ENCODE results near the gene VAMP3. TPM values are rescaled to one million over a fixed set of nuclear protein-coding genes. Genes with fewer than 3 reads are reported as not detected.

Gene VAMP3
- total and polyA plus RNA-seq, 9 of the 15 experiments (the other 6 are each of a cell fraction or from before 2014, with no cell fraction given): 27.1 to 71.3 (median 47.5) TPM

DNA sequence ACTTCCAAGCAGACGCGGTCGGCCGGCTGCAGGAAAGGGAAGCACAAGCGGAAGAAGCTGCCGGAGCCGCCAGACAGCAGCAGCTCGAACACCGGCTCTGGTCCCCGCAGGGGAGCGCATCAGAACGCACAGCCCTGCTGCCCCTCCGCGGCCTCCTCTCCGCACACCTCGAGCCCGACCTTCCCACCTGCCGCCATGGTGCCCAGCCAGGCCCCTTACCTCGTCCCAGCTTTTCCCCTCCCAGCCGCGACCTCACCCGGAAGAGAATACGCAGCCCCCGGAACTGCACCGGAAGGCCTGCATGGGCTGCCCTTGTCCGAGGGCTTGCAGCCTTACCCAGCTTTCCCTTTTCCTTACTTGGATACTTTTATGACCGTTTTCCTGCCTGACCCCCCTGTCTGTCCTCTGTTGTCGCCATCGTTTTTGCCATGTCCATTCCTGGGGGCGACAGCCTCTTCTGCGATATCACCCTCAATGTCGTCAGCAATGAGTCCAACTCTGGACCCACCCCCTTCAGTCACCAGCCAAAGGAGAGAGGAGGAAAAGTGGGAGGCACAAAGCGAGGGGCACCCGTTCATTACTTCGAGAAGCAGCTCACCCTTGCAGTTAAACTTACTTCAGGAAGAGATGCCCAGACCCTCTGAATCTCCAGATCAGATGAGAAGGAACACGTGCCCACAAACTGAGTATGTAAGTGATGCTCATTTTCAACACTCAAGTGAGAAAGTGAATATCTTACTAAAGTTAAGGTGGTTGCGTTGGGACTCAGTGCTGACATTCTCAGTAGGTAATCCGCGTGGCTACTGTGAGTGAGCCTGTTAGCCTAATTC is 56.2 kb downstream of the VAMP3 start (continued):
- TF ChIP-seq, protein P1, sequence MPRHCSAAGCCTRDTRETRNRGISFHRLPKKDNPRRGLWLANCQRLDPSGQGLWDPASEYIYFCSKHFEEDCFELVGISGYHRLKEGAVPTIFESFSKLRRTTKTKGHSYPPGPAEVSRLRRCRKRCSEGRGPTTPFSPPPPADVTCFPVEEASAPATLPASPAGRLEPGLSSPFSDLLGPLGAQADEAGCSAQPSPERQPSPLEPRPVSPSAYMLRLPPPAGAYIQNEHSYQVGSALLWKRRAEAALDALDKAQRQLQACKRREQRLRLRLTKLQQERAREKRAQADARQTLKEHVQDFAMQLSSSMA (CRISPR knock-in tag; IDR thresholded peaks at IDR 0.05): no peak
- TF ChIP-seq, protein P2, sequence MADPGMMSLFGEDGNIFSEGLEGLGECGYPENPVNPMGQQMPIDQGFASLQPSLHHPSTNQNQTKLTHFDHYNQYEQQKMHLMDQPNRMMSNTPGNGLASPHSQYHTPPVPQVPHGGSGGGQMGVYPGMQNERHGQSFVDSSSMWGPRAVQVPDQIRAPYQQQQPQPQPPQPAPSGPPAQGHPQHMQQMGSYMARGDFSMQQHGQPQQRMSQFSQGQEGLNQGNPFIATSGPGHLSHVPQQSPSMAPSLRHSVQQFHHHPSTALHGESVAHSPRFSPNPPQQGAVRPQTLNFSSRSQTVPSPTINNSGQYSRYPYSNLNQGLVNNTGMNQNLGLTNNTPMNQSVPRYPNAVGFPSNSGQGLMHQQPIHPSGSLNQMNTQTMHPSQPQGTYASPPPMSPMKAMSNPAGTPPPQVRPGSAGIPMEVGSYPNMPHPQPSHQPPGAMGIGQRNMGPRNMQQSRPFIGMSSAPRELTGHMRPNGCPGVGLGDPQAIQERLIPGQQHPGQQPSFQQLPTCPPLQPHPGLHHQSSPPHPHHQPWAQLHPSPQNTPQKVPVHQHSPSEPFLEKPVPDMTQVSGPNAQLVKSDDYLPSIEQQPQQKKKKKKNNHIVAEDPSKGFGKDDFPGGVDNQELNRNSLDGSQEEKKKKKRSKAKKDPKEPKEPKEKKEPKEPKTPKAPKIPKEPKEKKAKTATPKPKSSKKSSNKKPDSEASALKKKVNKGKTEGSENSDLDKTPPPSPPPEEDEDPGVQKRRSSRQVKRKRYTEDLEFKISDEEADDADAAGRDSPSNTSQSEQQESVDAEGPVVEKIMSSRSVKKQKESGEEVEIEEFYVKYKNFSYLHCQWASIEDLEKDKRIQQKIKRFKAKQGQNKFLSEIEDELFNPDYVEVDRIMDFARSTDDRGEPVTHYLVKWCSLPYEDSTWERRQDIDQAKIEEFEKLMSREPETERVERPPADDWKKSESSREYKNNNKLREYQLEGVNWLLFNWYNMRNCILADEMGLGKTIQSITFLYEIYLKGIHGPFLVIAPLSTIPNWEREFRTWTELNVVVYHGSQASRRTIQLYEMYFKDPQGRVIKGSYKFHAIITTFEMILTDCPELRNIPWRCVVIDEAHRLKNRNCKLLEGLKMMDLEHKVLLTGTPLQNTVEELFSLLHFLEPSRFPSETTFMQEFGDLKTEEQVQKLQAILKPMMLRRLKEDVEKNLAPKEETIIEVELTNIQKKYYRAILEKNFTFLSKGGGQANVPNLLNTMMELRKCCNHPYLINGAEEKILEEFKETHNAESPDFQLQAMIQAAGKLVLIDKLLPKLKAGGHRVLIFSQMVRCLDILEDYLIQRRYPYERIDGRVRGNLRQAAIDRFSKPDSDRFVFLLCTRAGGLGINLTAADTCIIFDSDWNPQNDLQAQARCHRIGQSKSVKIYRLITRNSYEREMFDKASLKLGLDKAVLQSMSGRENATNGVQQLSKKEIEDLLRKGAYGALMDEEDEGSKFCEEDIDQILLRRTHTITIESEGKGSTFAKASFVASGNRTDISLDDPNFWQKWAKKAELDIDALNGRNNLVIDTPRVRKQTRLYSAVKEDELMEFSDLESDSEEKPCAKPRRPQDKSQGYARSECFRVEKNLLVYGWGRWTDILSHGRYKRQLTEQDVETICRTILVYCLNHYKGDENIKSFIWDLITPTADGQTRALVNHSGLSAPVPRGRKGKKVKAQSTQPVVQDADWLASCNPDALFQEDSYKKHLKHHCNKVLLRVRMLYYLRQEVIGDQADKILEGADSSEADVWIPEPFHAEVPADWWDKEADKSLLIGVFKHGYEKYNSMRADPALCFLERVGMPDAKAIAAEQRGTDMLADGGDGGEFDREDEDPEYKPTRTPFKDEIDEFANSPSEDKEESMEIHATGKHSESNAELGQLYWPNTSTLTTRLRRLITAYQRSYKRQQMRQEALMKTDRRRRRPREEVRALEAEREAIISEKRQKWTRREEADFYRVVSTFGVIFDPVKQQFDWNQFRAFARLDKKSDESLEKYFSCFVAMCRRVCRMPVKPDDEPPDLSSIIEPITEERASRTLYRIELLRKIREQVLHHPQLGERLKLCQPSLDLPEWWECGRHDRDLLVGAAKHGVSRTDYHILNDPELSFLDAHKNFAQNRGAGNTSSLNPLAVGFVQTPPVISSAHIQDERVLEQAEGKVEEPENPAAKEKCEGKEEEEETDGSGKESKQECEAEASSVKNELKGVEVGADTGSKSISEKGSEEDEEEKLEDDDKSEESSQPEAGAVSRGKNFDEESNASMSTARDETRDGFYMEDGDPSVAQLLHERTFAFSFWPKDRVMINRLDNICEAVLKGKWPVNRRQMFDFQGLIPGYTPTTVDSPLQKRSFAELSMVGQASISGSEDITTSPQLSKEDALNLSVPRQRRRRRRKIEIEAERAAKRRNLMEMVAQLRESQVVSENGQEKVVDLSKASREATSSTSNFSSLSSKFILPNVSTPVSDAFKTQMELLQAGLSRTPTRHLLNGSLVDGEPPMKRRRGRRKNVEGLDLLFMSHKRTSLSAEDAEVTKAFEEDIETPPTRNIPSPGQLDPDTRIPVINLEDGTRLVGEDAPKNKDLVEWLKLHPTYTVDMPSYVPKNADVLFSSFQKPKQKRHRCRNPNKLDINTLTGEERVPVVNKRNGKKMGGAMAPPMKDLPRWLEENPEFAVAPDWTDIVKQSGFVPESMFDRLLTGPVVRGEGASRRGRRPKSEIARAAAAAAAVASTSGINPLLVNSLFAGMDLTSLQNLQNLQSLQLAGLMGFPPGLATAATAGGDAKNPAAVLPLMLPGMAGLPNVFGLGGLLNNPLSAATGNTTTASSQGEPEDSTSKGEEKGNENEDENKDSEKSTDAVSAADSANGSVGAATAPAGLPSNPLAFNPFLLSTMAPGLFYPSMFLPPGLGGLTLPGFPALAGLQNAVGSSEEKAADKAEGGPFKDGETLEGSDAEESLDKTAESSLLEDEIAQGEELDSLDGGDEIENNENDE (IDR thresholded peaks at IDR 0.05; ENCODE audit: low read depth, low read length): no peak
- peak; percentile 82 for TF ChIP-seq ATF7 (IDR thresholded peaks at IDR 0.05)
- no peak for TF ChIP-seq FOS (IDR thresholded peaks at IDR 0.05; ENCODE audit: extremely low read depth, insufficient read length)
- no peak for TF ChIP-seq POLR2AphosphoS2 (IDR thresholded peaks at IDR 0.05; ENCODE audit: low read length)
- TF ChIP-seq ARHGAP35 (IDR thresholded peaks at IDR 0.05; ENCODE audit: partially characterized antibody): no peak
- TF ChIP-seq SRSF1 (IDR thresholded peaks at IDR 0.05; ENCODE audit: low read depth, low read length): no peak
- TF ChIP-seq ZBTB1 (CRISPR knock-in tag; IDR thresholded peaks at IDR 0.05; ENCODE audit: borderline replicate concordance, low read depth): no peak
- no peak for TF ChIP-seq RFX7 (CRISPR knock-in tag; IDR thresholded peaks at IDR 0.05)
- TF ChIP-seq NFXL1 (CRISPR knock-in tag; IDR thresholded peaks at IDR 0.05): 0 out of 2 replicates have a peak, but pooled peaks have one; percentile 56
- TF ChIP-seq, protein P3, sequence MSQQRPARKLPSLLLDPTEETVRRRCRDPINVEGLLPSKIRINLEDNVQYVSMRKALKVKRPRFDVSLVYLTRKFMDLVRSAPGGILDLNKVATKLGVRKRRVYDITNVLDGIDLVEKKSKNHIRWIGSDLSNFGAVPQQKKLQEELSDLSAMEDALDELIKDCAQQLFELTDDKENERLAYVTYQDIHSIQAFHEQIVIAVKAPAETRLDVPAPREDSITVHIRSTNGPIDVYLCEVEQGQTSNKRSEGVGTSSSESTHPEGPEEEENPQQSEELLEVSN (IDR thresholded peaks at IDR 0.05; ENCODE audit: borderline replicate concordance in 1 of 2, extremely low read depth in 1 of 2, insufficient read depth in 1 of 2, insufficient read length in 1 of 2, low read depth in 1 of 2, low read length in 1 of 2, poor library complexity in 1 of 2, severe bottlenecking in 1 of 2): peak in 1 of 2 experiments; percentile 62
- no peak for TF ChIP-seq ARID2 (IDR thresholded peaks at IDR 0.05)
- no peak for TF ChIP-seq BRCA1 (IDR thresholded peaks at IDR 0.05)
- TF ChIP-seq BRCA1 (CRISPR knock-in tag; IDR thresholded peaks at IDR 0.05): no peak
